Forelimb muscle (tissue), 1 donor: Measurements from ENCODE around the gene OR5H14. TPM values are rescaled to one million over a fixed set of nuclear protein-coding genes. Genes with fewer than 3 reads are reported as not detected.
"Not testable (repeated sequence)": the region's sequence is repeated elsewhere in the genome, so short reads cannot be mapped to it uniquely, and the experiment has no call there.

Experiments
- DNase-seq: peaks from one replicate; pipeline ENCODE4 v3.0.0-alpha.2; 2013; ENCODE audit warnings: low read depth
- polyA plus RNA-seq: library from polyadenylated mRNA; unstranded; fragments of 120-200 nt; gene quantifications from one replicate; pipeline ENCODE4 v1.2.1, GENCODE V29; 2013; ENCODE audit not compliant: insufficient read length

OR5H14 gene
- not detected for polyA plus RNA-seq

DNA sequence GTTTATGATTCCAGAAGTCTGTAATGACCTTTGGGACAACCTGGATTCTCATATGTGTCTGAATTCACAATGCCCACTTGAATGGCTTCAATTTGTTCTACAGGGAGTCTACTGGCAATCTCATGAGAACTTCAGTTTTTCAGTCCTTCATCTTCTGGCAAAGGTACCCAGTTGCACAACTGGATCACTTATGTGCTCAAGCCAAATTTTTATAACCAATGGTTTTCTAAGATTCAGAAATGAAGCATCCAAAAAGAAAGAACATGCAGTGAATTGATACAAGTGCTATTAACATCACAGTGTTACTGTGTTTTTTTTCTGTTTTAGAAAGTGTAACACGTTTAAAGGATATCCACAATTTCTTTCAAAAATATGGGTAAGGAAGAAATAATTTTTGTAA, at the start of gene OR5H14:
Gene OR5H14 (plus strand): TSS at position 301 of the 400 bp plus-strand sequence. CDS start 1,907 bp downstream, outside the sequence.
- DNase-seq, result no peak

DNA sequence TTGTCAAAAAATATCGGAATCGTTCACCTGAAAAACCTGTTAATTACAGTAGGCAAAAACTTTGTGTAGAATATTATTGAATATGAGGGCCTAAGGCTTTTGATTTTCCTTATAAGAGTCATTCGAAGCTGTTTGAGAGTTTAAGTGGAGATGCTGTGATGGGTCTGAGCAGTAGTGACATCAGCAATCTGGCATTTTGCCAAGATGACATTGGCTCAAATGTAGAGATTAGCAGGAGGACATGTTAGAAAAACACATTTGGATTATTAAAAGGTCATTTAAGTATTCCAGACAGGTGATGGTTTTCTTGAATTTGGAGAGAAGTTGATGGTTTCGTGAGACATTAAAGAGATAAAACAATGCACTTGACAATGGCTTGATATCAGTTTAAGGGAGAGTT, 47.4 kb upstream of the OR5H14 start:
- no peak for DNase-seq

DNA sequence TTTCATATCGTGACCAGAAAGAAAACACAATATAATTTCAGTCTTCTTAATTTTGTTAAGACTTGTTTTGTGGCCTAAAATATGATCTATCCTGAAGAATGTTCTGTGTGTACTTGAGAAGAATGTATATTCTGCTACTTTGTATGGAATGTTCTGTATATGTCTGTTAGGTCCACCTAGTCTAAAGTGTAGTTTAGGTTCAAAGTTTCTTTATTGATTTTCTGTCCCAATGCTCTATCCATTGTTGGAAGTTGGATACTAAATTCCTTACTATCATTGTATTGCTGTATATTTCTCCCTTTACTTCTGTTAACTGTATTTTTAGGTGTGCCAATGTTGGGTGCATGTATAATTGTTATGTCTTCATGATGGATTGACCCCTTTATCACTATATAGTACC, 39.1 kb upstream of the OR5H14 start:
- DNase-seq, result no peak

DNA sequence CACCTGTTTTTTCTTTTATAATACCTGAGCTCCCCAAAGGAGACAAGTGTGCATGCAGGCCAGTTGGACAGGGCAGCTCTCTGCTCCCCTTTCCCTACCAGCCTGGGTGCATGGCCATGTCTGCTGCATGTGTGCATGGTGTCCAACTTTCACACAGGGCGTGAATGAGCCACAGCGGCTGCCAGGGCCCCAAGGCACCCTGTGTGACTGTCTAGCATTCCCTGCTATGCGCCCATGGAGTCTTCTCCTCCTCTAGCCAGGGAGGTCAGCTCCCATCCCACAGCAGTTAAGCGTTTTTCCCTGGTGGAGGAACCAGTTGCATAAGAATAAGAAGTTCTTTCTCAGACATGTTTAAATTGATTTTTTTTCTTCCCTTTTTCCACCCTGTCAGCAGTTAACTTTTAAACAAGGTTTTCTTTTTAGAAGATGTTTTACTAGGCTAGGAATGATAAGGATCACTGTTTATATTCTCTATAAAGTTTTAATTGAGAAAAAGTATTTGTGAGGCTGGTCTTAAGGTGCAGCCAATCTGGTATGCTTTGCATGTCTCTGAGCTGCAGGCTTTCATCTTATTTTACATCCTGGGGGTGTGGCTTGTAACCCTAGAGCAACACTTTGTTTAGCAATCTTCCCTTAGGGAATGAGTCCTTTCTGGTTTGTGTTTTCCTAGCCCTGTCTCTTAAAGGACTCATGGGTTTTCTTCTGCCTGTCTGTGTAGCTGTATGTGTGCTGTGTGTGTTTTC, 37.3 kb upstream of the OR5H14 start:
- DNase-seq, result no peak

DNA sequence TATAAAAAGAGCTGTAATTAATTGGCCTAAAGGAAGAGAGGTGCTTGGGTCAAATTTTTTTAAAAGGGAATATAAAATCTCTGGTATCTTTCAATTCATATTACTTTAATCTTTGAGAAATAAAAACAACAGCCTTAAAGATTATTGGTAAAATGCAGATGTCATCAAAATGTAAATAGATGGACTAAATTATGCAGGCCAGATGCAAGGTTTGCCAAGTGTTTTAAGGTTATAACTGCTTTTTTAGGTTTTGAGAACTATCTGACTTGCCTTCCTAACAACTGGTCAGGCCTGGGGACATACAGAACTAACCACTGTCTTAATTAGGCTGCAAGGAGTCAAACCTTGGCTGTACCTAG, 36.8 kb upstream of the OR5H14 start:
- DNase-seq, result no peak

DNA sequence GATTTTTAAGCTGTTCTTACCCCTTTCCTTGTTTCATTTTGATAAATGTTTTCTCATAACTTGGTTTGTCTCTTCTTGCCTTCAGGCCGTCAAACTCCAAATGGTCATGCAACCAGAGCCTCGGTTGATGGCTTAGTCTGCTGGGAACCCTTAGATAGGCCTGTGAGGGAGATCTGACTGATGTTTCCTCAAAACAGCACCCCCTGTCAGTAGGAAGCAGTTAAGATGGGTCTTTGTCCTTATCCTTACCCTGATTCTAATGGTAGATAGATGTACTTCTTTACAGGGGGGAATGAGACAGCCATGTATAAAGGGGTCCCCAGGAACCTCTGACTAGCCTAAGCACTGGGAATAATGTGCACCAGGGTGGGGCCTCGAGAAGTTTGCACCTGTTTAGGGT, 33.0 kb upstream of the OR5H14 start:
- no peak for DNase-seq

DNA sequence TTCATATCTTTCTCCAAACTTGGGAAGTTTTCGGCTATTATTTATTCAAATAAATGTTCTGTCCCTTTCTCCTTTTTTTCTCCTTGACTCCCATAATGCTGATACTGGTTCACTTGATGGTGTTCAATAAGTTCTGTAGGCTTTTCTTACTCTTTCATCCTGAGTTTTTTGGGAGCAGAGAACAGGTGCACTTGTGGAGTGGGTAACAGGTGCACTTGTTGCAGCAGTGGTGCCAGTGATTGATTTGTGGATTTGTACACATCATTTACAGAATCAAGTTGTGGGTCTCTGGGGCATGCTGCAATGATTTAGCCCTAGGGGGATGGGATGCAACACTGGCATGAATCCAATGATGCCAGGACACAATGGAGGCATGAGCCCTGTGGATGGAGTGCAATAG, 31.6 kb upstream of the OR5H14 start:
- no peak for DNase-seq

DNA sequence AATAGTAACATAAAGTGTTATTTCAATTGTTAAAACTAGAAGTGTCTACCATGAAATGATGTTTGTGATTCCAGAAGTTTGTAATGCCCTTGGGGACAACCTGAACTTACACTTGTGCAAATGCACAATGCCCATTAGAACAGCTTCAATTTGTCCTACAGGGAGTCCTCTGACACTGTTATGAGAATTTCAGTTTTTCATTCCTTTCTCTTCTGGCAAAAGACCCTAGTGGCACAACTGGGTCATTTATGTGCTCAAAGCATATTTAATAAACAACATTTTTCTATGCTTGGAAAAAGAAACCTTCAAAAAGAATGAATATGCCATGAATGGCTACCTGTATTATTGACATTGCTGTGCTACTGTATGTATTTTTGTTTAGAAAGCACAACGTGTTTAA, 16.9 kb upstream of the OR5H14 start, which contains the start of gene OR5H1:
Gene OR5H1 (plus strand): TSS at position 301 of the 400 bp plus-strand sequence. CDS start 1,977 bp downstream, outside the sequence.
- DNase-seq, result no peak

DNA sequence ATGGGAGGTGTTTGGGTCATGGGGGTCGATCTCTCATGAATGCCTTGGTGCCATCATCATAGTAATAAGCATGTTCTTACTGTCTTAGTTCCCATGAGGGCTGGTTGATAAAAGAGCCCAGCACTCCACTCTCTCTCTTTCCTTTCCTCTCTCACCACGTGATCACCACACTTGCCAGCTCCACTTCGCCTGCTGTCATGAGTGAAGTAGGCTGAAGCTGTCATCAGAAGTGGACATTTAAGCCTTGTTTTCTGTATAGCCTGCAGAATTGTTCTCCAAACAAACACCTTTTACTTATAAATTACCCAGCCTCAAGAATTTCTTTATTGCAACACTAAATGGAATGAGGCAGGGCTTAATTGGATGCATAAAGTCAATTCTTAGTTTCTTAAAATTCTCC, 10.6 kb upstream of the OR5H14 start:
- DNase-seq, result no peak

DNA sequence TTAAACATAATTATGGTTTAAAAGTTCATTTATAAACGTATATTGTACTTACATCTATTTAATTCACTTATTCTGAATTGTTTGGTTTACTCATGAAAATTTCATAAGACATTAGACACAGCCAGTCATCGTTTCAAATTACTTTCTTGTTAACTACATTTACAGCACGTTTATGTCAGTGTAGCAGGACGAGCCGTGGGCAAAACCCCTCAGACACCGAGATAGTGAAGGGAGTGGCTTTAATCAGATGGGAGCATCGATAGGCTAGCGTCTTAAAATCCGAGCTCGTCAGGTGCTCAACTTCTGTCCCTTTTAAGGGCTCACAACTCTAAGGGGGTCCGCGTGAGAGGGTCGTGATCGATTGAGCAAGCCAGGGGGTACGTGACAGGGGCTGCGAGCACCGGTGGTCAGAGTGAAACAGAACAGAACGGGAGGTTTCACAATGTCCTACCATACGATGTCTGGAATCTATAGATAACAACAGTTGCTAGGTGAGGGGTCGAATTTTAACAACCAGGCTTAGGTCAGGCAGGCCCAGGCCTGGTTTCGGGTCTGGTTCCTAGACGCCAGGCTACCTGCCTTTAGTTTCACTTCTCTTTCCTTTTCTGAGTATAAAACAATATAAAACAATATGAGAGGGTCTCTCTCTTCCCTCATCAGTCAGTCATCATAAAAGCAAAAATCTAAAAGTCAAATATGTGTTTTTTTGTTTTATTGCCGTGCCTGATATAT, 9.3 kb upstream of the OR5H14 start:
- DNase-seq, result not testable (repeated sequence)

DNA sequence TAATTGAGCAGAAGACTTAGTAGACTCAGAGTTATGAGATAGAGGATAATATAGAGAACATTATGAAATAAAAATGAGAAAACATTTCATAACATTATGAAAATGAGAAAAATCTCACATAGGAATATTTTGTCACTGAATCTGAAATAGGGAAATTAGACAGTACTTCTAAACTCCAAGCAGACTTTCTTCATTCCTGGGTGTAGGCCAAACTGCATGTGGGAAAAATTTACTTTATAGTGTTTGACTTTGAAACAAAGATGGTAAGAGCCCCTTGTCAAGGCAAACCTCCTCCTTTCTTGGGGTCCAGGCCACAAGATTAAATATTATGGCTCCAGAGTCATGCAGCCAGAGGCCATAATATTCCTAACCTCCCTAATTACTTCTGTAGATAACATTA, 6.7 kb upstream of the OR5H14 start:
- no peak for DNase-seq

DNA sequence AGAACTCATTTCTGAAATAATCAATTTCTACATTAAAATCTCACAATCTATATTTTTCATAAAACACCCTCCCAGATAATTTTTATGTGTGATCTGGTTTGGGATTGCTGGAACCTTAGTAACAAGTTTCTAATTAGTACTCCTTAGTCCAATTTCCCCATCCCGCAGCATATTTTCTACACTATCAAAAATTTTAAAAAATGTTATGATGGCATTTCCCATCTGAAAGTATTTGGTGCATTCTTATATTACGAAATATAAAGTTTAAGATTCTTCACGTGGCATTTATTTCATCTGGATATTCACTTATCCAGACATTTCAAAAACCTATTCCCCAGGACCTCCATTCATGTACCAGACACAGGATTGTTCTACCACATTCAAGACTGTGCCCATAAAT, 1.5 kb downstream of the OR5H14 start:
- DNase-seq, result no peak

DNA sequence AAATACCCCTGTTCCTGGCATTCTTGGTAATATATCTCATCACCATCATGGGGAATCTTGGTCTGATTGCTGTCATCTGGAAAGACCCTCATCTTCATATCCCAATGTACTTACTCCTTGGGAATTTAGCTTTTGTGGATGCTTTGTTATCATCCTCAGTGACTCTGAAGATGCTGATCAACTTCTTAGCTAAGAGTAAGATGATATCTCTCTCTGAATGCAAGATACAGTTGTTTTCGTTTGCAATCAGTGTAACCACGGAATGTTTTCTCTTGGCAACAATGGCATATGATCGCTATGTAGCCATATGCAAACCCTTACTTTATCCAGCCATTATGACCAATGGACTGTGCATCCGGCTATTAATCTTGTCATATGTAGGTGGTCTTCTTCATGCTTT, 2.2 kb downstream of the OR5H14 start:
- not testable (repeated sequence) for DNase-seq

DNA sequence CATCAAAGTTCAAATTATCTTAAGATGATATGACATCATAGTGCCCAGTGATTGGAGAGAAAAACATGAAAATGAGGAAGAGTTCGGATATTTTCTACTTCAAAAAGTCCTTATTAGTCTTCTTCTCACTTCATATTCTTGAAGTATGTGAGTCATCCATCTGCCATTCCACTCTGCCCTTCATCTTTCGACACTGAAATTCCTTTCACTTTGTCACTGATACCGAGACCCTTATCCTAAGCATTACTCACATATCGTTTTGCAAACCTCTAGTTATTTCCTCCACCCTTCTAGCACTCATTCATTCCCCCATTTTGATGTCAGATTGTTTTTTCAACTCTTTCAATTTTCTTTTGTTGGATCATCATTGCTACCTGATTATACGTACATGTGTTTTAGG, 4.0 kb downstream of the OR5H14 start:
- no peak for DNase-seq

DNA sequence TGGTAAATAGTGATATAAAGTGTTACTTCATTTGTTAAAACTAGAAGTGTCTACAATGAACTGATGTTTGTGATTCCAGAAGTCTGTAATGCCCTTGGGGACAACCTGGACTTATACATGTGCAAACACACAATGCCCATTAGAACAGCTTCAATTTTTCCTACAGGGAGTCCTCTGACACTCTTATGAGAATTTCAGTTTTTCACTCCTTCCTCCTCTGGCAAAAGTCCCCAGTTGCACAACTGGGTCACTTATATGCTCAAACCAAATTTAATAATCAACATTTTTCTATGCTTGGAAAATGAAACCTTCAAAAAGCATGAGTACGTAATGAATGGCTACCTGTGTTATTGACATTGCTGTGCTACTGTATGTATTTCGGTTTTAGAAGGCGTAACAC, 19.1 kb downstream of the OR5H14 start, which contains the start of gene OR5H15:
Gene OR5H15 (plus strand): TSS at position 301 of the 400 bp plus-strand sequence. CDS start 2,004 bp downstream, outside the sequence.
- DNase-seq, result no peak

DNA sequence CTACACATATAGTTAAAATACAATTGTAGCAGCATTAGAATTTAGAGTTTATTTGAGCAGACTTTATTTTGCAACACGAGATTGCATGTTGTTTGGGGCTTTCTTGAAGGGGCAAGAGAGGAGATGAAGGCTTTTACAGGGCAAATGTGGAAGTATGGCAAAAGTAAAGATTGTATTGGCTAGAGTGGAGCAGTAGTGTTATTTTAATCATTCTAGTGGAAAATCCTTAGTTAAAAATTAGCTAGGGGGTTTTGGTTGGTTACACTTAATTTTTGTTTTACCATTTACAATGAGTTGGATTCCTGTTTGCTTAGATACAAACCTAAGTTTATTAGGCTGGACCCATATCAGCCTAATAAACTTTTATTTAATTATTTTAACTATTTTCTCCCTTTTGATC, 23.8 kb downstream of the OR5H14 start:
- DNase-seq, result no peak

DNA sequence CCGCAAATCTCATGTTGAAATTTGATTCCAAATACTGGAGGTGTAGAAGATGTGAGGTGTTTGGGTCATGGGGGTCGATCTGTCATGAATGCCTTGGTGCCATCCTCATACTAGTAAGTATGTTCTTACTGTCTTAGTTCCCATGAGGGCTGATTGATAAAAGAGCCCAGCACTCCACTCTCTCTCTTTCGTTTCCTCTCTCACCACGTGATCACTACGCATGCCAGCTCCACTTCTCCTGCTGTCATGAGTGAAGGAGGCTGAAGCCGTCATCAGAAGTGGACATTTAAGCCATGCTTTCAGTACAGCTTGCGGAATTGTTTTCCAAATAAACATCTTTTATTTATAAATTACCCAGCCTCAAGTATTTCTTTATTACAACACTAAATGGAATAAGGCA, 25.3 kb downstream of the OR5H14 start:
- no peak for DNase-seq

DNA sequence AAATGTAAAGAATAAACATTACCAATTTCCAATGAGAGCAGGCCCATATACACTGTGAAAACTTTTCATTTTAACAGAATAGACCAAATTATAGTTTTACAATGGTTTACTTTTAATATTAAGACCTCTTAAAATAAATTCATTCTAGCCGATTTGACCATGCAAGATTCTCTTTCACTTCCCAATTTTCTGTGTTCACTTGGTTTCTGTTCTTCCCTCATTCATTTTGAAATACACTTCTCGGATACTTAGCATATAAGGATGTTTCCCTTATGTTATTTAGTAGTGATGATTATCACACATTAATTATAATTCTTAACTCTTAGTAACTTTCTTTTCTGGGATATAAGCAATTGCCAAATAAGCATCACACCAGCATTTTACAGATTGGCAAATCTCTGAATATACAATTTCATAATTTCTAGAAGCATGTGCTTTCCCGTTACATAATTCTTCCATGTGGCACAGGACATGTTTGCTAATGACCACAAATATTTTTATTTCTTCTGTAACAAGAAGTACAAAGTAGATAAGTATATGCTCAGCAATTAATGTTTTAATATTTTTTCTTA, 33.1 kb downstream of the OR5H14 start:
- no peak for DNase-seq

DNA sequence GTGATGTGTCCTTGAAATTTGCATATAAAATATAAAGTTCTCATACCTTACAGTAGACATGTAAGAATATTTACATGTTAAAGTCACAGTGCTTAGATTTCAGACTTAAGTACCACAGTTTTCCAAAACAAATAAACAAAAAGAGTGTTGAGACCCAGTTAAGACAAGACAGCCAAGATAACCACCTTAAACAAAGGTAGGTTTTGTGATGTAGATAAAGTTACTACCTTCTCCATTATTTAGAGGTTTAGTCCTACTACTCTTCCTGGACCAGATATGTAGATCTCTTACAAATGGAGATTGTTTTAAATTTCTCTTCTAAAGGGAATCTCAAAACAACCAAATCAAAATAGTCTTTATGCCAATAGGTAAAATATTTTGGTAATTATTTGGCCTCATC, 34.9 kb downstream of the OR5H14 start:
- no peak for DNase-seq

DNA sequence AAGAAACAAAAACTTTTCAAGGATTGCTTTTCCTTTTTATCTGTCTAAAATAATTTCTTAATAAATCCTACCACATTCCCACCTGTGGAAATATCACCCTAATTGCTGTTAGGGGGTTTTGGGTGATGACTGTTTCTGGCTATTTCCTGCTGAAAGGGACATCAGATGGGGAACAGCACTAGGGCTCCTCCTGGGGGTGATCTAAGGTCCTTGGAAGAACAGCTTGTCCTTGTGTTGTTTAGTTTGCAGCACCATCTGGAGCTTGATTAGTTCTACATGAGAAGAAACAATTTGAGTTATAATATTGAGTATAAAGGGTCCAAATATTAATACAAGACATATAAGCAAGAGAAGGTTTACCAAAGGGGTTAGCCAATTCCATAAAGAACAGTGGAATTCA, 37.9 kb downstream of the OR5H14 start:
- no peak for DNase-seq

DNA sequence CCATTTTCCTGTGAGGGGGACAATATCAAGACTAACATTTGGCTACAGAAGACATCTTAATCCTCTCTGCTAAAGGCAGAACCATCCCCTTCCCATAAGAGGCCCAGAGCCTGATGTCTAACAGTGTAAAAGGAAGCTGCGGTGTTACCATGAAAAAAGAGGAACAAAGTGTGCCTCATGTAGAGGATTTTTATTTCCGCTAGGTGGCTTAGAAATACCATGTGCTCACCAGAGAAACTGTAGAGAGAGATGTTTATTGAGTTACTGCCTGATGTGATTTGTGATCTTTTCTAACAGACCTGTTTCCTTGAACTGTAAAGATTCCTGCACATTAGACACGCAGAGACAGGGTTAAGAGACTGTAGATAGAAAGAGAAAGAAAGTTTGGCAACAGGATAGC, 41.3 kb downstream of the OR5H14 start:
- no peak for DNase-seq

DNA sequence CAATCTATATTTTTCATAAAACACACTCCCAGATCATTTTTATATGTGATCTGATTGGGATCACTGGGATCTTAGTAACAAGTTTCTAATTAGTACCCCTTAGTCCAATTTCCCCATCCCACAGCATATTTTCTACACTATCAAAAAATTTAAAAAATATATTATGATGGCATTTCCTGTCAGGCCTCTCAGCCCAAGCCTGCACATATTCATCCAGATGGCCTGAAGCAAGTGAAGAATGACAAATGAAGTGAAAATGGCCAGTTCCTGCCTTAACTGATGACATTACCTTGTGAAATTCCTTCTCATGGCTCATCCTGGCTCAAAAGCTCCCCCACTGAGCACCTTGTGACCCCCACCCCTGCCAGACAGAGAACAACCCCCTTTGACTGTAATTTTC, 43.6 kb downstream of the OR5H14 start:
- not testable (repeated sequence) for DNase-seq

DNA sequence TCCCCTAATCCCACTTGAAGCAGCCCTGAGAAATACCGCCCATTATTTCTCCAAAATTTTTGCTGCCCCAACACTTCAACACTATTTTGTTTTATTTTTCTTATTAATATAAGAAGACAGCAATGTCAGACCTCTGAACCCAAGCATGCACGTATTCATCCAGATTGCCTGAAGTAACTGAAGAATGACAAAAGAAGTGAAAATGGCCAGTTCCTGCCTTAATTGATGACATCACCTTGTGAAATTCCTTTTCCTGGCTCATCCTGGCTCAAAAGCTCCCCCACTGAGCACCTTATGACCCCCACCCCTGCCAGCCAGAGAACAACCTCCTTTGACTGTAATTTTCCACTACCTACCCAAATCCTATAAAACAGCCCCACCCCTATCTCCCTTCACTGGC, 49.0 kb downstream of the OR5H14 start:
- DNase-seq, result not testable (repeated sequence)
